A673 (cell line): Measurements from ENCODE around the gene ADA. TPM values are rescaled to one million over a fixed set of nuclear protein-coding genes. Genes with fewer than 3 reads are reported as not detected.
A peak's percentile ranks its signal among the peaks of the same experiment; 100 is the strongest.

Experiments used
- BruUV-seq: library from RNA; stranded (reverse); fragments of 400-500 nt; replicated peaks from 2 replicates; lab custom pipeline; 2021; lab: Mats Ljungman, UMichigan
- CTCF ChIA-PET: fragments of 300-600 bp; sonication (Branson Sonifier 250); formaldehyde crosslinking; loops from one replicate; lab custom pipeline; 2022; ENCODE audit warnings: antibody characterized with exemption; lab: Charles Lee
- POLR2A ChIA-PET: fragments of 300-600 bp; sonication (Branson Sonifier 250); formaldehyde crosslinking; loops from one replicate; lab custom pipeline; 2022; ENCODE audit warnings: antibody characterized with exemption; ENCODE audit not compliant: low non-redundant PET; lab: Charles Lee
- DNase-seq: peaks from one replicate; pipeline ENCODE4 v3.0.0-alpha.2; 2015; ENCODE audit warnings: low spot score
- H3K27ac ChIP-seq: fragments of 200-600 bp; sonication (generic); 2 replicates; pipeline ENCODE4 v1.5.1; 2016; ENCODE audit warnings: mixed run types, low read depth, mild to moderate bottlenecking, mixed read lengths, antibody characterized with exemption, low read length; ENCODE audit not compliant: poor library complexity, severe bottlenecking
- H3K27me3 ChIP-seq: fragments of 200-600 bp; sonication (generic); replicated peaks from 2 replicates; pipeline ENCODE4 v1.6.1; 2017; ENCODE audit warnings: mixed run types, low read depth, mild to moderate bottlenecking, mixed read lengths, antibody characterized with exemption, low read length; ENCODE audit not compliant: insufficient read depth, poor library complexity
- H3K36me3 ChIP-seq: fragments of 200-600 bp; sonication (generic); 2 replicates; pipeline ENCODE4 v1.6.1; 2016; ENCODE audit warnings: mixed run types, mild to moderate bottlenecking, mixed read lengths, antibody characterized with exemption, low read length; ENCODE audit not compliant: insufficient read depth, poor library complexity, severe bottlenecking
- H3K4me1 ChIP-seq: fragments of 200-600 bp; sonication (generic); 2 replicates; pipeline ENCODE4 v1.6.1; 2017; ENCODE audit warnings: mixed run types, mild to moderate bottlenecking, mixed read lengths, antibody characterized with exemption, low read length; ENCODE audit not compliant: insufficient read depth, poor library complexity, severe bottlenecking
- H3K4me3 ChIP-seq: fragments of 200-600 bp; sonication (generic); 2 replicates; pipeline ENCODE4 v1.5.1; 2016; ENCODE audit warnings: low read depth, mixed run types, mild to moderate bottlenecking, mixed read lengths, low read length; ENCODE audit not compliant: poor library complexity, severe bottlenecking
- H3K9me3 ChIP-seq: fragments of 200-600 bp; sonication (generic); 2 replicates; pipeline ENCODE4 v1.6.1; 2016; ENCODE audit warnings: mixed run types, low read depth, mild to moderate bottlenecking, mixed read lengths, antibody characterized with exemption, low read length; ENCODE audit not compliant: poor library complexity, severe bottlenecking
- CTCF ChIP-seq: fragments of 300-800, 200-600 bp; sonication (generic); conservative IDR thresholded peaks from 2 replicates; pipeline ENCODE4 v1.5.1; 2017; ENCODE audit warnings: low read depth, mild to moderate bottlenecking, antibody characterized with exemption, low read length, moderate library complexity, mixed read lengths
- EZH2 ChIP-seq: fragments of 200-600 bp; sonication (generic); IDR thresholded peaks from 2 replicates; pipeline ENCODE4 v1.6.1; 2017; ENCODE audit warnings: borderline replicate concordance, low read depth, mild to moderate bottlenecking, mixed read lengths, antibody characterized with exemption, low read length; ENCODE audit not compliant: poor library complexity, severe bottlenecking
- intact Hi-C: fragments of 100-400 bp; cut with micrococcal nuclease; formaldehyde crosslinking; loops from one replicate; pipeline ENCODE4 v1.10.0; 2022; ENCODE audit not compliant: unreplicated experiment
- total RNA-seq: library from RNA; stranded (reverse); gene quantifications from 2 replicates; pipeline ENCODE4 v1.2.3, GENCODE V29; 2021

The ADA gene
- total RNA-seq, 1 experiment from 2014 or later, result 19.3 TPM

GRCh38 chr20:44597516-44597915 is 54.0 kb downstream of the ADA start:
- TF ChIP-seq EZH2 (no peak), CTCF (no peak)
- no TSS peak for BruUV-seq
- H3K27me3 ChIP-seq, result no peaks in the 10 kb centered on the region
- no peak overlapping the region for H3K4me3 ChIP-seq
- H3K27ac ChIP-seq, result peak overlapping the region; percentile 81
- H3K9me3 ChIP-seq, result no peaks in the 10 kb centered on the region
- H3K4me1 ChIP-seq, result peaks cover 47% of the 10 kb centered on the region
- ChIA-PET POLR2A (no interaction called here), CTCF (no interaction called here)
- DNase-seq, result peak; percentile 44
- H3K36me3 ChIP-seq, result peaks cover under 1% of the 10 kb centered on the region
- intact Hi-C loops, result loop anchor here (5.0 kb wide), 1 partner anchor 75 kb away; the partner anchor contains the start of gene SERINC3

- ChIA-PET POLR2A (no interaction called here), CTCF (no interaction called here)
- TF ChIP-seq EZH2 (no peak), CTCF (no peak)
Observed at GRCh38 chr20:44596876-44597275, 54.6 kb downstream of the ADA start.

GRCh38 chr20:44596010-44596409 is 55.5 kb downstream of the ADA start:
- POLR2A ChIA-PET, result no interaction called here
- intact Hi-C loops, result loop anchor here (5.0 kb wide), 1 partner anchor 74 kb away; the partner anchor contains the start of gene SERINC3

More at GRCh38 chr20:44596876-44597275, 54.6 kb downstream of the ADA start:
- no peaks in the 10 kb centered on the region for H3K9me3 ChIP-seq
- H3K27ac ChIP-seq, result peak overlapping the region; percentile 81
- peaks cover 4% of the 10 kb centered on the region for H3K36me3 ChIP-seq
- no peak for DNase-seq
- intact Hi-C loops, result loop anchor here (5.0 kb wide), 1 partner anchor 75 kb away; the partner anchor contains the start of gene SERINC3
- no peak overlapping the region for H3K4me3 ChIP-seq
- H3K27me3 ChIP-seq, result no peaks in the 10 kb centered on the region
- BruUV-seq, result no TSS peak
- peaks cover 42% of the 10 kb centered on the region for H3K4me1 ChIP-seq

More at GRCh38 chr20:44596010-44596409, 55.5 kb downstream of the ADA start:
- CTCF ChIA-PET, result no interaction called here
- no peak for DNase-seq
- H3K4me3 ChIP-seq, result no peak overlapping the region
- no peak overlapping the region for H3K27ac ChIP-seq
- peaks cover 33% of the 10 kb centered on the region for H3K4me1 ChIP-seq
- no peaks in the 10 kb centered on the region for H3K27me3 ChIP-seq
- H3K9me3 ChIP-seq, result no peaks in the 10 kb centered on the region
- H3K36me3 ChIP-seq, result peaks cover 9% of the 10 kb centered on the region
- TF ChIP-seq EZH2, result no peak
- TF ChIP-seq CTCF, result no peak
- BruUV-seq, result no TSS peak
